Trophoblast cell (in vitro differentiated cells and primary cell): ENCODE data around the gene MAP2.

Experiments
- DNase-seq, 2 donors: peaks; one replicate each; pipeline ENCODE4 v3.0.0-alpha.2; 2016
- H2AFZ ChIP-seq: 2 replicates; pipeline ENCODE4 v1.6.1; 2013; ENCODE audit warnings: low read length, moderate library complexity, mild to moderate bottlenecking; ENCODE audit not compliant: insufficient read depth, poor library complexity
- H2AK5ac ChIP-seq: 2 replicates; pipeline ENCODE4 v1.6.1; 2013; ENCODE audit warnings: mild to moderate bottlenecking, low read length
- H2BK120ac ChIP-seq: 2 replicates; pipeline ENCODE4 v1.6.1; 2013; ENCODE audit warnings: low read length, mild to moderate bottlenecking, moderate library complexity; ENCODE audit not compliant: insufficient read depth, poor library complexity
- H2BK12ac ChIP-seq: 2 replicates; pipeline ENCODE4 v1.6.1; 2013; ENCODE audit warnings: mild to moderate bottlenecking, low read length, moderate library complexity
- H2BK5ac ChIP-seq: 2 replicates; pipeline ENCODE4 v1.6.1; 2013; ENCODE audit warnings: low read length, low read depth, moderate library complexity, mild to moderate bottlenecking; ENCODE audit not compliant: poor library complexity
- H3K14ac ChIP-seq: 2 replicates; pipeline ENCODE4 v1.6.1; 2013; ENCODE audit warnings: mild to moderate bottlenecking, low read length
- H3K18ac ChIP-seq: 2 replicates; pipeline ENCODE4 v1.6.1; 2013; ENCODE audit warnings: mild to moderate bottlenecking, low read length
- H3K23ac ChIP-seq: 2 replicates; pipeline ENCODE4 v1.6.1; 2013; ENCODE audit warnings: low read length
- H3K27ac ChIP-seq: 2 replicates; pipeline ENCODE4 v1.5.1; 2013; ENCODE audit warnings: low read depth, mild to moderate bottlenecking, inconsistent platforms, low read length, moderate library complexity
- H3K27me3 ChIP-seq: 2 replicates; pipeline ENCODE4 v1.6.1; 2013; ENCODE audit warnings: inconsistent platforms, mild to moderate bottlenecking, low read length, moderate library complexity; ENCODE audit not compliant: insufficient read depth
- H3K36me3 ChIP-seq, 2 experiments: 1 replicate in 1 of 2; 2 replicates in 1 of 2; pipeline ENCODE4 v1.6.1; 2013; ENCODE audit warnings: low read length in 2 of 2, mild to moderate bottlenecking in 2 of 2, moderate library complexity in 1 of 2; ENCODE audit not compliant: insufficient read depth in 2 of 2, control insufficient read depth in 1 of 2
- H3K4ac ChIP-seq: 2 replicates; pipeline ENCODE4 v1.6.1; 2013; ENCODE audit warnings: low read depth, mild to moderate bottlenecking, low read length, moderate library complexity
- H3K4me1 ChIP-seq, 2 experiments: 1 replicate in 1 of 2; 2 replicates in 1 of 2; pipeline ENCODE4 v1.6.1; 2013; ENCODE audit warnings: low read length in 2 of 2, mild to moderate bottlenecking in 2 of 2, moderate library complexity in 1 of 2; ENCODE audit not compliant: insufficient read depth in 2 of 2, control insufficient read depth in 1 of 2
- H3K4me2 ChIP-seq: 2 replicates; pipeline ENCODE4 v1.6.1; 2013; ENCODE audit warnings: inconsistent platforms, mild to moderate bottlenecking, low read length, moderate library complexity
- H3K4me3 ChIP-seq: 2 replicates; pipeline ENCODE4 v1.5.1; 2013; ENCODE audit warnings: mild to moderate bottlenecking, low read depth, low read length, inconsistent platforms
- H3K79me1 ChIP-seq: one replicate; pipeline ENCODE4 v1.6.1; 2013; ENCODE audit warnings: low read length
- H3K79me2 ChIP-seq: 2 replicates; pipeline ENCODE4 v1.6.1; 2013; ENCODE audit warnings: low read length, mild to moderate bottlenecking; ENCODE audit not compliant: control insufficient read depth, insufficient read depth, poor library complexity
- H3K9ac ChIP-seq: 2 replicates; pipeline ENCODE4 v1.6.1; 2013; ENCODE audit warnings: mild to moderate bottlenecking, low read length
- H3K9me3 ChIP-seq: 2 replicates; pipeline ENCODE4 v1.6.1; 2013; ENCODE audit warnings: low read depth, mild to moderate bottlenecking, control low read depth, inconsistent platforms, low read length; ENCODE audit not compliant: insufficient read depth
- H4K12ac ChIP-seq: 2 replicates; pipeline ENCODE4 v1.6.1; 2013; ENCODE audit warnings: low read depth, mild to moderate bottlenecking, low read length, moderate library complexity
- H4K8ac ChIP-seq: 2 replicates; pipeline ENCODE4 v1.6.1; 2013; ENCODE audit warnings: low read depth, mild to moderate bottlenecking, low read length, moderate library complexity
- H4K91ac ChIP-seq: one replicate; pipeline ENCODE4 v1.6.1; 2013; ENCODE audit warnings: low read depth, mild to moderate bottlenecking, low read length, moderate library complexity
- WGBS: extraction: QIAGEN DNeasy Blood & Tissue Kit; methylation state at CpG from one replicate; pipeline ENCODE4 v1.1.7; 2013; ENCODE audit warnings: missing lambda C conversion rate; ENCODE audit not compliant: insufficient read length, insufficient coverage; ENCODE audit errors: extremely low coverage; 5-methylcytosine and 5-hydroxymethylcytosine counted together

MAP2 gene

DNA sequence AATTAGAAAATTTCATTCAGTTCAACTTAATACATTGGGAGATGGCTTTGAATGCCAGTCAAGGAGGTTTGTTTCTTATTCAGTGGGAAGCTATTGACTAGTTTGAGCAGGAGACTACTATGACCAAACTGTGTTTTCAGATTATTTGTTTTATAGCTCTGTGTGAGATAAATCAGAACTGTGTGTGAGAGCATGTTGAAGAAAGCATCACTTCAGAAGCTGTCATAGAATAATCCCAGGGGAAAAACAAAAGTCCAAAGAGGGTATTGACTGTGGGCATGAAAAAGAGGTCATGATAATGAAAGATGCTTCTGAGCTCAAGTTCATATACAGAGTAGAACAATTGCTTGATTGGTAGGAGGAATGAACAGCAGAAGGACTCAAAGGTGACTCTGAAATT is 160.6 kb downstream of the MAP2 start:
- Histone ChIP-seq H2BK5ac (no peak overlapping the region), H3K4me3 (no peak overlapping the region), H3K14ac (no peak overlapping the region), H2AK5ac (no peak overlapping the region), H3K18ac (no peak overlapping the region), H4K12ac (no peak overlapping the region), H3K27ac (no peak overlapping the region), H3K4me2 (no peak overlapping the region), H3K36me3 (no peaks in the 10 kb centered on the region), H3K4me1 (no peaks in the 10 kb centered on the region), H3K9ac (no peak overlapping the region), H3K79me1 (no peaks in the 10 kb centered on the region), H3K27me3 (no peaks in the 10 kb centered on the region), H2AFZ (no peak overlapping the region), H3K23ac (no peak overlapping the region), H4K8ac (no peak overlapping the region), H4K91ac (no peak overlapping the region), H3K9me3 (no peaks in the 10 kb centered on the region), H2BK120ac (no peak overlapping the region), H2BK12ac (no peak overlapping the region), H3K4ac (no peak overlapping the region), H3K79me2 (no peaks in the 10 kb centered on the region)
- no peak for DNase-seq

DNA sequence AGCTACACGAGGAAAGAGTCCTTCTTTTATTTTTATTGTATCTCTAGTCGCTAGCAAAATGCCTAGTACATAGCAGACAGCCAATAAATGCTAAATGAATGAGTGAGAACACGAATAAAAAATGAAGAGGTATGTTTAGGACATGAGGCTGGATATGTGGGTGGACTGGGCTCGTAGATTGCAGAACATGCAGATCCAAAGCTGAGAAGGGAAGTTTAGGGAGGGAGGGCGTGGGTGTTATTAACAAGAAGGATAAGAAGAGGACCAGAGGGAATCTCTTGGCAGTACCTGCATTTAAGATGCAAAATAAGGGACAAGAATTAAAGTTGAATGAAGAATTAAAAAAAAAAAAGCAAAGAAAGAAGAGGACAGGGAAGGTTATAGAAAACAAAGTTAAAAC is 161.1 kb downstream of the MAP2 start:
- Histone ChIP-seq H4K12ac (no peak overlapping the region), H3K27ac (no peak overlapping the region), H4K91ac (no peak overlapping the region), H3K36me3 (no peaks in the 10 kb centered on the region), H3K9ac (no peak overlapping the region), H3K9me3 (no peaks in the 10 kb centered on the region), H3K14ac (no peak overlapping the region), H3K18ac (no peak overlapping the region), H3K79me1 (no peaks in the 10 kb centered on the region), H3K4me3 (no peak overlapping the region), H3K23ac (no peak overlapping the region), H3K4ac (no peak overlapping the region), H2AK5ac (no peak overlapping the region), H2BK12ac (no peak overlapping the region), H2AFZ (no peak overlapping the region), H4K8ac (no peak overlapping the region), H3K4me2 (no peak overlapping the region), H3K4me1 (no peaks in the 10 kb centered on the region), H3K79me2 (no peaks in the 10 kb centered on the region), H2BK5ac (no peak overlapping the region), H3K27me3 (no peaks in the 10 kb centered on the region), H2BK120ac (no peak overlapping the region)
- WGBS, result no CpG with 5 or more reads among the region's 5 CpGs
- no peak for DNase-seq

DNA sequence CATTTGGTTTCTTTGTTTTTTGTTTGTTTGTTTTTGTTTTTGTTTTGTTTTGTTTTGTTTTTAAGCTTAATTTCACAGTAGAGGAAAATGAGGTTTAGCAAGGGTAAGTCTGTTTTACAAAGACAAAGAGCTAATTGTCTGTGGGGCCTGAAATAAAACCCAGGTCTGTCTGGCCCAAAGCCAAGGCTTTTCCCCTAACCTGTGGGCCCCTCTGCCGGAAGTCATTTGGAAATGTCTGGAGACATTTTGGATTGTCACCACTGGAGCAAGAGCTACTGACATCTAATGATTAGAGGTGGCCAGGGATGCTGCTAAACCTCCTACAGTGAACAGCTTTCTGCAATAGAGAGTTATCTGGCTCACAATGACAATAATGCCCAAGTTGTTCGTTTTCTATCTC is 167.2 kb downstream of the MAP2 start:
- no peak overlapping the region for H3K4ac ChIP-seq
- no peaks in the 10 kb centered on the region for H3K27me3 ChIP-seq
- no peak overlapping the region for H2BK5ac ChIP-seq
- no peak overlapping the region for H4K91ac ChIP-seq
- H4K12ac ChIP-seq, result no peak overlapping the region
- H3K9ac ChIP-seq, result no peak overlapping the region
- DNase-seq, result no peak
- no peak overlapping the region for H3K4me3 ChIP-seq
- H3K4me1 ChIP-seq, result no peaks in the 10 kb centered on the region
- no peaks in the 10 kb centered on the region for H3K36me3 ChIP-seq
- no peak overlapping the region for H4K8ac ChIP-seq
- no peaks in the 10 kb centered on the region for H3K9me3 ChIP-seq
- no peak overlapping the region for H2BK12ac ChIP-seq
- no peak overlapping the region for H3K27ac ChIP-seq
- H2BK120ac ChIP-seq, result no peak overlapping the region
- no peak overlapping the region for H2AK5ac ChIP-seq
- no CpG with 5 or more reads among the region's 2 CpGs for WGBS
- H2AFZ ChIP-seq, result no peak overlapping the region
- H3K18ac ChIP-seq, result no peak overlapping the region
- H3K23ac ChIP-seq, result no peak overlapping the region
- H3K14ac ChIP-seq, result no peak overlapping the region
- H3K79me2 ChIP-seq, result no peaks in the 10 kb centered on the region
- H3K4me2 ChIP-seq, result no peak overlapping the region
- no peaks in the 10 kb centered on the region for H3K79me1 ChIP-seq

DNA sequence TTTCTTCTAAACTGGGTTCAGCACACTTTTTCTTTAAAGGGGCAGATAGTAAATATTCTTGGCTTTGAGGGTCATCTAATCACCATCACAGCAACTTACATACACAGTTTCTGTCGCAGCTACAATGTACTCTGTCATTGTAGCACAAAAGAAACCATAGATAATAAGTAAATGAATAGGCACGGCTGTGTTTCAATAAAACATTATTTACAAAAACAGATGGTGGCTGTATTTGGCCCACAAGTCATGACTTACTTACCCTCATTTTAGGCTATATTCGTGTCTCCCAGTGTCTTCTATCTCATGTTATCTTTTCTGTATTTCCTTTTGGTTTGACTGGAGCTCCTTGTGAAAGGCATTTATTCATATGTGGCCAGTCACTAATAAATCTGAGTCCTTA is 168.3 kb downstream of the MAP2 start:
- Histone ChIP-seq H4K91ac (no peak overlapping the region), H3K79me1 (no peaks in the 10 kb centered on the region), H3K9me3 (no peaks in the 10 kb centered on the region), H4K8ac (no peak overlapping the region), H3K36me3 (no peaks in the 10 kb centered on the region), H3K14ac (no peak overlapping the region), H3K79me2 (no peaks in the 10 kb centered on the region), H3K9ac (no peak overlapping the region), H3K27ac (no peak overlapping the region), H2BK12ac (no peak overlapping the region), H3K18ac (no peak overlapping the region), H2BK5ac (no peak overlapping the region), H3K4me3 (no peak overlapping the region), H4K12ac (no peak overlapping the region), H2AK5ac (no peak overlapping the region), H2AFZ (no peak overlapping the region), H3K23ac (no peak overlapping the region), H3K4me1 (no peaks in the 10 kb centered on the region), H3K4me2 (no peak overlapping the region), H3K27me3 (no peaks in the 10 kb centered on the region), H2BK120ac (no peak overlapping the region), H3K4ac (no peak overlapping the region)
- DNase-seq, result no peak
- WGBS, result no CpG with 5 or more reads among the region's 3 CpGs

DNA sequence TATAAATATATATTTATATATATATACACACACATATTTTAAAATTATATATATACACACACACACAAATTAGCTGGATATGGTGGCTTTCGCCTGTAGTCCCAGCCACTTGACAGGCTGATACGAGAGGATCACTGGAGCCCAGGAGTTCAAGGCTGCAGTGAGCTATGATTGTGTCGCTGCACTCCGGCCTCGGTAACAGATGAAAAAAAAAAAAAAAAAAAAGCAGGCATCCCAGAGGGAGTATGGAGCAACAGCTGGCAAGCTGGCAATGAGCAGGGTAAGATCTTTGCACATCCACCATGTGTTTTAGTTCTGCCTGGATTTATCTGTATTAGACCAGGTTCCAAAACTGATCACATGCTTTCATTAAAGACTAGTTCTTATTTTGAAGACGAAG is 170.1 kb downstream of the MAP2 start:
- Histone ChIP-seq H2AK5ac (no peak overlapping the region), H3K79me1 (no peaks in the 10 kb centered on the region), H3K27ac (no peak overlapping the region), H2BK12ac (no peak overlapping the region), H3K14ac (no peak overlapping the region), H2AFZ (no peak overlapping the region), H2BK5ac (no peak overlapping the region), H3K4ac (no peak overlapping the region), H3K4me1 (no peaks in the 10 kb centered on the region), H4K91ac (no peak overlapping the region), H3K27me3 (no peaks in the 10 kb centered on the region), H3K23ac (no peak overlapping the region), H3K9me3 (no peaks in the 10 kb centered on the region), H3K79me2 (no peaks in the 10 kb centered on the region), H3K18ac (no peak overlapping the region), H4K12ac (no peak overlapping the region), H2BK120ac (no peak overlapping the region), H3K36me3 (no peaks in the 10 kb centered on the region), H3K9ac (no peak overlapping the region), H3K4me3 (no peak overlapping the region), H4K8ac (no peak overlapping the region), H3K4me2 (no peak overlapping the region)
- DNase-seq, result no peak
- WGBS, result no CpG with 5 or more reads among the region's 6 CpGs
